AG04450 (cell line): ENCODE data around the gene MISP. TPM values are rescaled to one million over a fixed set of nuclear protein-coding genes. Genes with fewer than 3 reads are reported as not detected.
"Not testable (repeated sequence)": the region's sequence is repeated elsewhere in the genome, so short reads cannot be mapped to it uniquely, and the experiment has no call there.

Source experiments
- CTCF ChIA-PET: fragments of 300-600, 350-600 bp; formaldehyde crosslinking; extraction: SDS; loops from one replicate; lab custom pipeline; 2022; ENCODE audit warnings: antibody characterized with exemption, inconsistent platforms; lab: Charles Lee
- POLR2A ChIA-PET: fragments of 350-600 bp; formaldehyde crosslinking; extraction: SDS; loops from one replicate; lab custom pipeline; 2021; ENCODE audit warnings: antibody characterized with exemption, inconsistent platforms; lab: Yijun Ruan, JAX
- DNase-seq: peaks from one replicate; pipeline ENCODE4 v3.0.0-alpha.2; 2011; ENCODE audit warnings: low read depth, low spot score
- H3K27ac ChIP-seq: one replicate; pipeline ENCODE4 v1.5.1; 2012; ENCODE audit warnings: low read depth, low read length, control low read depth
- H3K27me3 ChIP-seq: one replicate; pipeline ENCODE4 v1.6.0; 2012; ENCODE audit warnings: low read length; ENCODE audit not compliant: control insufficient read depth, insufficient read depth
- H3K4me3 ChIP-seq: 2 replicates; pipeline ENCODE4 v1.5.1; 2011; ENCODE audit warnings: mild to moderate bottlenecking, low read depth, low read length, control low read depth
- H3K9me3 ChIP-seq: 2 replicates; pipeline ENCODE4 v1.5.1; 2012; ENCODE audit warnings: low read length; ENCODE audit not compliant: control insufficient read depth, insufficient read depth
- polyA plus RNA-seq: library from polyadenylated mRNA; depleted of rRNA; stranded (reverse); fragments of >200 nt; gene quantifications from 2 replicates; pipeline ENCODE4 v1.2.3, GENCODE V29; 2011
- TF ChIP-seq, protein P1 (sequence below): IDR thresholded peaks from 2 replicates; pipeline ENCODE4 v1.5.1; 2011; ENCODE audit warnings: low read depth, low read length, control low read depth, inconsistent platforms

MISP gene
- polyA plus RNA-seq, 1 experiment = 0.09 TPM

GRCh38 chr19:723714-724113 lies 27.2 kb upstream of the MISP start:
- no peak for DNase-seq
- Histone ChIP-seq H3K27ac (no peak overlapping the region), H3K27me3 (peaks cover 12% of the 10 kb centered on the region), H3K4me3 (no peak overlapping the region), H3K9me3 (peaks cover 7% of the 10 kb centered on the region; the same call in 1 of the 2 replicates)
- CTCF ChIA-PET = no interaction called here
- TF ChIP-seq, protein P1, sequence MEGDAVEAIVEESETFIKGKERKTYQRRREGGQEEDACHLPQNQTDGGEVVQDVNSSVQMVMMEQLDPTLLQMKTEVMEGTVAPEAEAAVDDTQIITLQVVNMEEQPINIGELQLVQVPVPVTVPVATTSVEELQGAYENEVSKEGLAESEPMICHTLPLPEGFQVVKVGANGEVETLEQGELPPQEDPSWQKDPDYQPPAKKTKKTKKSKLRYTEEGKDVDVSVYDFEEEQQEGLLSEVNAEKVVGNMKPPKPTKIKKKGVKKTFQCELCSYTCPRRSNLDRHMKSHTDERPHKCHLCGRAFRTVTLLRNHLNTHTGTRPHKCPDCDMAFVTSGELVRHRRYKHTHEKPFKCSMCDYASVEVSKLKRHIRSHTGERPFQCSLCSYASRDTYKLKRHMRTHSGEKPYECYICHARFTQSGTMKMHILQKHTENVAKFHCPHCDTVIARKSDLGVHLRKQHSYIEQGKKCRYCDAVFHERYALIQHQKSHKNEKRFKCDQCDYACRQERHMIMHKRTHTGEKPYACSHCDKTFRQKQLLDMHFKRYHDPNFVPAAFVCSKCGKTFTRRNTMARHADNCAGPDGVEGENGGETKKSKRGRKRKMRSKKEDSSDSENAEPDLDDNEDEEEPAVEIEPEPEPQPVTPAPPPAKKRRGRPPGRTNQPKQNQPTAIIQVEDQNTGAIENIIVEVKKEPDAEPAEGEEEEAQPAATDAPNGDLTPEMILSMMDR = no peak
- POLR2A ChIA-PET = no interaction called here

- POLR2A ChIA-PET = no interaction called here
- no peak for DNase-seq
- CTCF ChIA-PET = no interaction called here
These were observed 25.3 kb upstream of the MISP start for GRCh38 chr19:725461-726089.

DNA sequence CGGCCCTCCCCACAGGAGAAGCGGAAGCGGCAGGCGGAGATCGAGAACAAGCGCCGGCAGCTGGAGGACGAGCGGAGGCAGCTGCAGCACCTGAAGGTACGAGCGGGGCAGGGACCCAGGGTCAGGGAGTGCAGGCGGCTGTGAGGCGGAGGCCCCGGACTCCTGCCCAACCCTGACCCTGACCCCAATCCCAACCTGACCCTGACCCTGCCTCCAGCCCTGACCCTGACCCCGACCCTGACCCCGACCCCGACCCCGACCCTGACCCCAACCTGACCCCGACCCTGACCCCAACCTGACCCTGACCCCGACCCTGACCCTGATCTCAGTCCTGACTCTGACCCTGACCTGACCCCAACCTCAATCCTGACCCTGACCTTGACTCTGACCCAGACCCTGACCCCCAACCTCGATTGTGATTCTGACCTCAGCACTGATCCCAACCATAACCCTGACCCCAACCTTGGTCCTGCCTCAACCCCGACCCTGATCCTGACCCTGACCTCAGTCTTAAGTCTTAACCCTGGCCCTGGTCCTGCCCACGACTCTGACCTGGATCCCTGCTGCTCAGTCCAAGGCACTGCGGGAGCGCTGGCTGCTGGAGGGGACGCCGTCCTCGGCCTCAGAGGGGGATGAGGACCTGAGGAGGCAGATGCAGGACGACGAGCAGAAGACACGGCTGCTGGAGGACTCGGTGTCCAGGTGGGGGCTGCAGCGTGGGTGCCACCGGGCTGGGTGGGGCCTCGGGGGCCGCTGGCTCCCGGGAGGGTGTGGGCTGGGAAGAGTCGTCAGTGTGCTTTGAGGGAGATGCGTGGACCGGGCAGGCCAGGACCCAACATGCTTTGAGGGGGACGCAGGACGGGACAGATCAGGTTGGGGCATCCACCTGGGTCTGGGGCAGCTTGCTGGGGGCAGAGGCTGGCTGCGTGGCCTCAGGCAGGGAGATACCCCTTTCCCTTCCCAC lies 23.6 kb upstream of the MISP start:
- CTCF ChIA-PET = interaction anchor here (0.6 kb wide), 1 partner anchor 24 kb away, joined by 4 read pairs; no protein-coding TSS in a partner anchor
- POLR2A ChIA-PET = no interaction called here
- Histone ChIP-seq H3K9me3 (peaks cover 4% of the 10 kb centered on the region; the same call in 1 of the 2 replicates), H3K4me3 (no peak overlapping the region), H3K27me3 (no peaks in the 10 kb centered on the region), H3K27ac (no peak overlapping the region)
- TF ChIP-seq, protein P1 = no peak
- DNase-seq = no peak

More at GRCh38 chr19:725461-726089, 25.3 kb upstream of the MISP start:
- Histone ChIP-seq H3K9me3 (peaks cover 4% of the 10 kb centered on the region; the same call in 1 of the 2 replicates), H3K27ac (no peak overlapping the region), H3K27me3 (peaks cover 4% of the 10 kb centered on the region), H3K4me3 (no peak overlapping the region)
- TF ChIP-seq, protein P1 = no peak

GRCh38 chr19:728011-728410 lies 22.9 kb upstream of the MISP start:
- Histone ChIP-seq H3K27ac (no peak overlapping the region), H3K9me3 (peaks cover 4% of the 10 kb centered on the region; the same call in 1 of the 2 replicates), H3K4me3 (no peak overlapping the region), H3K27me3 (no peaks in the 10 kb centered on the region)
- TF ChIP-seq, protein P1 = no peak
- ChIA-PET CTCF (interaction anchor here (0.6 kb wide), 1 partner anchor 24 kb away, joined by 4 read pairs; no protein-coding TSS in a partner anchor), POLR2A (no interaction called here)
- no peak for DNase-seq

DNA sequence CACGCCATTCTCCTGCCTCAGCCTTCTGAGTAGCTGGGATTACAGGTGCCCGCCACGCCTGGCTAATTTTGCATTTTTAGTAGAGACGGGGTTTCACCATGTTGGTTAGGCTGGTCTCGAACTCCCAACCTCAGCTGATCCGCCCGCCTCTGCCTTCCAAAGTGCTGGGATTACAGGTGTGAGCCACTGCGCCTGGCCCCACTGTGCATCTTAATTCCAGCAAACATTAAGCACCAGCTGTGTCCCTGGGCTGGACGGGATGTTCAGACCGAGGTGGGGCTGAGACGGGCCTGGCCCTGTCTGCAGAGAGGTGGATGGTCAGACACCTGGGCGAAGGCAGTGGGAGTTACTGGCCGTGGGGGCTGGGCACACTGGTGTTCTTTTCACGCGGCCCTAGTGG lies 21.3 kb upstream of the MISP start:
- H3K4me3 ChIP-seq, H3K27me3 ChIP-seq, POLR2A ChIA-PET, H3K9me3 ChIP-seq, DNase-seq, CTCF ChIA-PET, H3K27ac ChIP-seq: not testable (repeated sequence)
